HepG2 (cell line): Measurements from ENCODE around the gene IPO5. TPM values are rescaled to one million over a fixed set of nuclear protein-coding genes. Genes with fewer than 3 reads are reported as not detected.

Experiments
- ATAC-seq: fragments of 200-7000 bp; cut with Tn5 transposase; 3 replicates; pipeline ENCODE4 v1.9.1; 2020; ENCODE audit warnings: mild to moderate bottlenecking, moderate library complexity
- BruUV-seq: library from RNA; stranded (reverse); fragments of 400-500 nt; replicated peaks from 2 replicates; lab custom pipeline; 2021; lab: Mats Ljungman, UMichigan
- CTCF ChIA-PET: fragments of 300-600 bp; formaldehyde crosslinking; extraction: SDS; loops from one replicate; lab custom pipeline; 2021; ENCODE audit warnings: low total read pairs, inconsistent platforms, low intra/inter-chr PET ratio; lab: Yijun Ruan, JAX
- POLR2A ChIA-PET: fragments of 350-600 bp; sonication (Branson Sonifier 250); formaldehyde crosslinking; loops from one replicate; lab custom pipeline; 2020; ENCODE audit warnings: antibody characterized with exemption, inconsistent platforms; lab: Yijun Ruan, JAX
- DNase-seq: peaks from one replicate; pipeline ENCODE4 v3.0.0-alpha.2; 2015; ENCODE audit warnings: low spot score
- FAIRE-seq: peaks from 3 replicates; lab custom pipeline; 2011; peaks lifted over from hg19 to GRCh38; lab: Jason Lieb, UNC
- H2AFZ ChIP-seq: one replicate; pipeline ENCODE4 v1.6.1; 2011; ENCODE audit warnings: low read length, inconsistent platforms
- H3K27ac ChIP-seq: fragments of 300-600 bp; 3 replicates; pipeline ENCODE4 v1.8.0; 2011; ENCODE audit warnings: mixed run types, mild to moderate bottlenecking, mixed read lengths, low read length, inconsistent platforms; ENCODE audit not compliant: insufficient read depth; ENCODE audit errors: extremely low read length
- H3K27me3 ChIP-seq, 2 experiments: fragments of 200-600 bp in 1 of 2; 2 replicates in 1 of 2; 3 replicates in 1 of 2; pipeline versions ENCODE4 v1.6.0 to v1.8.0; 2011; ENCODE audit warnings: low read length in 2 of 2, mild to moderate bottlenecking in 2 of 2, moderate library complexity in 2 of 2, inconsistent platforms in 1 of 2; ENCODE audit not compliant: insufficient read depth in 2 of 2, control insufficient read depth in 1 of 2
- H3K36me3 ChIP-seq, 2 experiments: fragments of 200-600 bp in 1 of 2; replicated peaks in 1 of 2; 2 replicates in 1 of 2; 3 replicates in 1 of 2; pipeline versions ENCODE4 v1.5.1 to v1.8.0; 2011; ENCODE audit warnings: low read length in 2 of 2, inconsistent platforms in 1 of 2; ENCODE audit not compliant: insufficient read depth in 2 of 2, control insufficient read depth in 1 of 2
- H3K4me1 ChIP-seq: 2 replicates; pipeline ENCODE4 v1.5.1; 2012; ENCODE audit warnings: low read length, inconsistent platforms; ENCODE audit not compliant: insufficient read depth
- H3K4me2 ChIP-seq: 2 replicates; pipeline ENCODE4 v1.6.0; 2011; ENCODE audit warnings: low read depth, low read length, inconsistent platforms
- H3K4me3 ChIP-seq, 3 experiments: fragments of 200-600 bp in 1 of 3; sonication (generic), shearing (Covaris generic) in 1 of 3; replicated peaks in 1 of 3; 2 replicates each; pipeline ENCODE4 v1.5.1; 2011 to 2016; ENCODE audit warnings: low read length in 3 of 3, inconsistent platforms in 2 of 3, low read depth in 2 of 3, mild to moderate bottlenecking in 2 of 3, control low read depth in 1 of 3, mixed read lengths in 1 of 3; ENCODE audit not compliant: insufficient read depth in 1 of 3
- H3K79me2 ChIP-seq: one replicate; pipeline ENCODE4 v1.6.1; 2011; ENCODE audit warnings: low read length, inconsistent platforms; ENCODE audit not compliant: insufficient read depth
- H3K9ac ChIP-seq: 2 replicates; pipeline ENCODE4 v1.6.0; 2011; ENCODE audit warnings: mild to moderate bottlenecking, low read depth, low read length, inconsistent platforms; ENCODE audit not compliant: insufficient read depth
- H3K9me3 ChIP-seq: 2 replicates; pipeline ENCODE4 v1.5.1; 2012; ENCODE audit warnings: mild to moderate bottlenecking, low read length
- H4K20me1 ChIP-seq: 2 replicates; pipeline ENCODE4 v1.6.0; 2011; ENCODE audit warnings: inconsistent platforms, mild to moderate bottlenecking, low read length, moderate library complexity; ENCODE audit not compliant: insufficient read depth
- AGO2 ChIP-seq: fragments of 200-400 bp; formaldehyde crosslinking; optimal IDR thresholded peaks from 2 replicates; pipeline ENCODE3; 2017; ENCODE audit warnings: mild to moderate bottlenecking, low read depth, low read length, moderate library complexity
- ARID3A ChIP-seq: IDR thresholded peaks from 2 replicates; pipeline ENCODE4 v1.6.1; 2012; ENCODE audit warnings: low read depth, low read length, improper control_type of control experiment
- CBX2 ChIP-seq, 2 experiments: fragments of 200-600 bp in 1 of 2; sonication (generic); formaldehyde crosslinking in 1 of 2; IDR thresholded peaks; 2 replicates each; pipeline versions ENCODE4 v1.7.0 to v1.8.1; 2018 to 2022; ENCODE audit warnings: low read depth in 2 of 2, low read length in 1 of 2, mild to moderate bottlenecking in 1 of 2, missing genetic modification reagents in 1 of 2
- CREB1 ChIP-seq, 2 experiments: fragments of 450-650 bp in 1 of 2; IDR thresholded peaks; 2 replicates each; pipeline ENCODE4 v1.6.1; 2016 to 2017; ENCODE audit warnings: control low read depth in 1 of 2, mild to moderate bottlenecking in 1 of 2, missing compliant biosample characterization in 1 of 2, missing genetic modification characterization in 1 of 2
- HDAC1 ChIP-seq: sonication (generic); formaldehyde crosslinking; IDR thresholded peaks from 2 replicates; pipeline ENCODE4 v1.5.1; 2020; ENCODE audit warnings: mild to moderate bottlenecking, missing genetic modification reagents
- ISX ChIP-seq: sonication (generic); formaldehyde crosslinking; conservative IDR thresholded peaks from 2 replicates; pipeline ENCODE4 v1.5.0; 2020; ENCODE audit warnings: missing genetic modification reagents
- NR3C1 ChIP-seq: sonication (generic); formaldehyde crosslinking; IDR thresholded peaks from 2 replicates; pipeline ENCODE4 v1.4.0; 2020; ENCODE audit warnings: missing genetic modification reagents
- PBX3 ChIP-seq: sonication (generic); formaldehyde crosslinking; IDR thresholded peaks from 2 replicates; pipeline ENCODE4 v1.8.1; 2023; ENCODE audit warnings: missing genetic modification reagents, inconsistent platforms, borderline replicate concordance
- SOX5 ChIP-seq: IDR thresholded peaks from 2 replicates; pipeline ENCODE4 v1.6.1; 2016; ENCODE audit warnings: borderline replicate concordance
- ZNF207 ChIP-seq: fragments of 450-650 bp; IDR thresholded peaks from 2 replicates; pipeline ENCODE4 v1.6.1; 2016; ENCODE audit warnings: antibody characterized with exemption, borderline replicate concordance
- ZNF503 ChIP-seq: sonication (generic); formaldehyde crosslinking; IDR thresholded peaks from 2 replicates; pipeline ENCODE4 v1.4.0; 2020; ENCODE audit warnings: missing genetic modification reagents
- ZNF510 ChIP-seq: sonication (generic); formaldehyde crosslinking; IDR thresholded peaks from 2 replicates; pipeline ENCODE4 v1.4.0; 2020; ENCODE audit warnings: low read depth, mild to moderate bottlenecking, missing genetic modification reagents
- WGBS: methylation state at CpG from one replicate; pipeline ENCODE4 v1.1.6; 2017; ENCODE audit warnings: low lambda C conversion rate; 5-methylcytosine and 5-hydroxymethylcytosine counted together
- in situ Hi-C: cut with HindIII; loops from 2 replicates; pipeline ENCODE4 v1.10.0; 2017; ENCODE audit warnings: low pct_unique_long_range_greater_than_20kb; ENCODE audit not compliant: extremely low pct_ligation_motif_present
- intact Hi-C: fragments of 100-400 bp; cut with micrococcal nuclease; formaldehyde crosslinking; loops from one replicate; pipeline ENCODE4 v1.10.0; 2022; ENCODE audit not compliant: unreplicated experiment
- polyA plus RNA-seq, 8 experiments: library from polyadenylated mRNA; depleted of rRNA in 3 of 8; stranded (reverse) in 7 of 8; unstranded in 1 of 8; fragments of >200 nt; fragmentation: Illumina TruSeq in 4 of 8; extraction: Trizol in 4 of 8; gene quantifications; 2 replicates each; pipeline versions ENCODE4 v1.2.1 to v1.2.3, GENCODE V29; 2011 to 2016; ENCODE audit warnings: low read depth in 4 of 8, missing spikeins in 1 of 8, mixed read lengths in 1 of 8; ENCODE audit not compliant: insufficient read depth in 1 of 8
- total RNA-seq, 5 experiments: library from RNA; depleted of rRNA; stranded (reverse); fragments of >200 nt; fragmentation: Illumina TruSeq; extraction: Trizol; gene quantifications; 2 replicates each; pipeline ENCODE4 v1.2.3, GENCODE V29; 2016; ENCODE audit warnings: low read depth in 1 of 5

The IPO5 gene
- total and polyA plus RNA-seq, 2 of the 13 experiments (the other 11 are each of a cell fraction or from before 2014, with no cell fraction given), result 155 to 242 TPM

- TF ChIP-seq PBX3 (CRISPR knock-in tag) (no peak), SOX5 (CRISPR knock-in tag) (no peak), ISX (no peak), NR3C1 (CRISPR knock-in tag) (no peak), AGO2 (no peak), ARID3A (no peak), ZNF503 (CRISPR knock-in tag) (no peak), ZNF207 (no peak), ZNF510 (CRISPR knock-in tag) (no peak)
These were observed 18.9 kb upstream of the IPO5 start (continued) for GRCh38 chr13:97934590-97934989.

DNA sequence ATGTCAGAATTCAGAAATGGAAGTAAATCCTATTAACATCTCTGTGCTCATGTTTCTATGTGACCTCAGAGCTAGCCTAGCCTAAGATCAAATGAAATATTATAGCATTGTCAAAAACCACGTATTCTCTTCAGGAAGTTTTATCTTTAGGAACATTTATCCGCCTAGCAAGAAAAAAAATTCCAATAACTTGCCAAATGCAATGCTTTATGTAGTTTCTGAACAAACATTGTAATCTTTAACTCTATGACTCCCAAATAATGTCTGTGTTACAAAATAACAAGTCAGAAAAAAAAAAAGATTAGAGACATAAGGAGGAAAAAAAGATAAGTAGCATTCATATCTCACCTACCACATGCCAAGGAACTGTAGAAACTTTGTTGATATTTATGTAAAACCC lies 18.4 kb upstream of the IPO5 start:
- in situ Hi-C loops, result no loop called here
- H3K9ac ChIP-seq, result no peak overlapping the region
- intact Hi-C loops, result no loop called here
- H3K4me2 ChIP-seq, result no peak overlapping the region
- no peaks in the 10 kb centered on the region for H3K9me3 ChIP-seq
- no peak for DNase-seq
- H2AFZ ChIP-seq, result no peak overlapping the region
- H3K27me3 ChIP-seq, result no peaks in the 10 kb centered on the region
- no peaks in the 10 kb centered on the region for H4K20me1 ChIP-seq
- TF ChIP-seq HDAC1 (CRISPR knock-in tag), result no peak
- TF ChIP-seq CBX2 (IDR thresholded peaks at IDR 0.05; ENCODE audit: low read depth, low read length), result no peak
- TF ChIP-seq CBX2 (CRISPR knock-in tag; IDR thresholded peaks at IDR 0.05; ENCODE audit: low read depth), result no peak
- TF ChIP-seq CREB1 (IDR thresholded peaks at IDR 0.05), result no peak
- no peak for TF ChIP-seq CREB1 (CRISPR knock-in tag; IDR thresholded peaks at IDR 0.05)
- ATAC-seq, result no peak
- no TSS peak for BruUV-seq
- no peaks in the 10 kb centered on the region for H3K79me2 ChIP-seq
- FAIRE-seq, result no peak
- H3K4me1 ChIP-seq, result no peaks in the 10 kb centered on the region
- whole genome bisulfite sequencing, result 24% methylated on average over 2 of the region's 2 CpGs
- no peak overlapping the region for H3K27ac ChIP-seq
- POLR2A ChIA-PET, result no interaction called here
- H3K4me3 ChIP-seq, result no peak overlapping the region
- H3K36me3 ChIP-seq, result no peaks in the 10 kb centered on the region
- CTCF ChIA-PET, result no interaction called here
